Measurements from ENCODE around the gene CERCAM.

GRCh38 chr9:128404560-128404959, 16.1 kb upstream of the CERCAM start:
- TF ChIP-seq POLR2AphosphoS5 (IDR thresholded peaks at IDR 0.05; ENCODE audit: borderline replicate concordance, low read depth, low read length) (no peak), EZH2 (IDR thresholded peaks at IDR 0.05) (no peak), FOXP2 (optimal IDR thresholded peaks at IDR 0.05; ENCODE audit: control extremely low read depth, extremely low read length, insufficient read depth) (no peak)

Measured in SK-N-MC (cell line).